Hindlimb muscle (tissue), 1 donor: ENCODE results near the gene OTUB2. TPM values are rescaled to one million over a fixed set of nuclear protein-coding genes. Genes with fewer than 3 reads are reported as not detected.

Experiments used
- DNase-seq: peaks from one replicate; pipeline ENCODE4 v3.0.0-alpha.2; 2013
- polyA plus RNA-seq: library from polyadenylated mRNA; unstranded; fragments of 120-200 nt; gene quantifications from one replicate; pipeline ENCODE4 v1.2.1, GENCODE V29; 2013; ENCODE audit not compliant: insufficient read length

OTUB2 gene
- polyA plus RNA-seq, 1 donor: 0.67 TPM

DNA sequence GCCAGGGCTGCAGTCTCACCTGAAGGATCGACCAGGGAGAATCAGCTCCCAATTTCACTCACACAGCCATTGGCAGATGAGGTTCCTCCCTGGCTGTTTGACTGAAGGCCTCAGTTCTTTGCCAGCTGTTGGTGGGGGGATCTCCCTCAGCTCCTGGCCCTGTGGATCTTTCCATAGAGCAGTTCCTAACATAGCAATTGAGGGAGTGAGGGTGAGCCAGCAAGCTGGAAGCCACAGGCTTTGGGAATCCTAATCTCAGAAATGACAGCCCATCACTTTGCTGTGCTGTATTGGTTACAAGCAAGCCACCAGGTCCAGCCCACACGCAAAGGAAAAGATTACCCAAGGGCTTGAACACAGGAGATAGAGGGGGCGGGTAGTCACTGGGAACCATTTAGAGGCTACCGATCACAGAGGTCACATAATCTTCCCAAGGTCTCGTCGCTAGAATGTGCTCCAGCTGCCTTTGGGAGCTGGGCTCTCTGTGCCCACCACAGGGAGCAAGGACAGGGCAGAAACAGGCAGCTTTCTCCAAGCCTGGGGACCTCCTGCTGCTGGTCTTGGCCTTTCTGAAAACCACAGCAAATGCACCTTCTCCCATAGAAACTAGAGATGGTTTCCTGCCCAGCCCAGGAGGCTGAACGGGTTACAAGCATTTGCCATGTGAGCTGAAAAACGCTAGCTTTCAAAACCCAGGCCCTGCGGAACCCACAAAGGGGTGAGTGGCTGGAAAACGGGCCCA lies 4.6 kb upstream of the OTUB2 start:
- DNase-seq: no peak

DNA sequence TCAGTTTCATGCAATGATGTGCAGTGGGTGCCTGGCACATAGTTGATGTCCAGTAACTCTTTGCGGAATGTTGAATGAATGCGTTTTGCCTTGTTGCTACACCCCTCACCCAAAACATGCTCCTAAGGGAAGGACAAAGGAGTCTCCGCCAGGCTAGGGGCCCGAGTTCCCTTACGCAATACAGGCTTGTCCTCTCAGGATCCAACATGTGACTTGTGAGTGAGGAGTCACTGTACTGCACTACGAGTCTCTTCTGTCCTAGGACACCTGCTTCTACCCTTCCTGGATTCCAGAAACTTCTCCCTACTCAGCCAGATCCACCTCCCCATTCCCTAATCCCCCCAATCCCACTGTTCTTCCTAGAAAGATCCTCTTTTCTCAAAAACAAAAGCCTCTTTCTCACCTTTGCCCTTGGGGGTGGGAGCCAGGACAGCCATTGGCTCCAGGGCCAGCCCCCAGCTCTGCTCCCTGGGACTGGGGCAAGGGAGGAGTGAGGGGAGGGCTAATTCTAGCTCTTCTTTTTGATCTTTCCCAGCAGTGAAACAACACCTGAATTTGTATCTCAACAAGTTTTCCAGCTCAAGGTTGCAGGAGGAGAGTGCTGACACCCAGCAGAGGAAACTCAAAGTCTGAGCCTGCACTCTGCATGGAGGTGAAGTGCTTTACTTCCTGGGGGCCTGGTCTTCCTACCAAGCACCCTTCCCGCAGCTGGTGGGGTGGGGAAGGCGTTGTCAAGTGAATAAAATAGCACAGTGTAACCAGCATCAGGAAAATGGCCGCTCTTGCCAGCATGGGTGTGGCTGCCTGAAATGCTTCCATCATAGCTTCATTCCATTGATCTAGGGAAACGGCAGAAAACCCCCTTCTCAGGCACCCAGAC lies 3.4 kb upstream of the OTUB2 start:
- no peak for DNase-seq

DNA sequence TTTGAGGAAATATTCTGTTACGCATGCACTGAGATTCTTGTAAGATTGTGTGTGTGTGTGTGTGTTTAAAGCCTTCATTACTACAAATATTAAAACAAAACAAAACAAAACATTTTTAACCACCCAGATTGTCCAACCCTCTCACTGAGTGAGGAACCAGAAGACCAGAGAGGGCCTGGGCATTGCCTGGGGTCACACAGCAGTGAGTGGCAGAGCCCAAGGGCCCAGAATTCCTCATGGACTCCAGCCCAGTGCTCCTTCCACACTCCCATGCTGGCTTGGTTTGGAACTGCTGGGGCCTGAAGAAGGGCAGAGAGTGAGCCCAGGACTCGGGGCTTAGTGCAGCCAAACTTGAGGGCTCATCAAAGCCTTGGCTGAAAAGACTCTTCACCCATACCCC lies 1.6 kb upstream of the OTUB2 start:
- no peak for DNase-seq

DNA sequence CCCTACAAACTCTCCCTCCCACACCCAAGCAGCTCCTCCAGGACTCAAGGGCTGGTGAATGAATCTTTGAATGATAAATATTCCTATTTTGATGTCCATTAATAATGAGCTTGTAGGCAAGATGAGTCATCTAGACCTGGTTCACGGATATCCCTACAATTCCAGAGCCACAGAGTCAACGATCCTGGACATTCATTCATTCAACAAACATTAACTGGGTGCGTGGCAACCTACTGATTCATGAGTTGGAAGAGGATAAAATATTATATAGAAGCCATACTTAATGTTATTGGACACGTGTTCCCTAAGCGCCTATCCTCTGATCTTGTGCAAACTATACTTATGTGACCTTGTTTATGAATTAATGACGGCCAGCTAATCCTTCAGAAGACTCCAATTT lies 420 bp upstream of the OTUB2 start:
- DNase-seq: no peak

DNA sequence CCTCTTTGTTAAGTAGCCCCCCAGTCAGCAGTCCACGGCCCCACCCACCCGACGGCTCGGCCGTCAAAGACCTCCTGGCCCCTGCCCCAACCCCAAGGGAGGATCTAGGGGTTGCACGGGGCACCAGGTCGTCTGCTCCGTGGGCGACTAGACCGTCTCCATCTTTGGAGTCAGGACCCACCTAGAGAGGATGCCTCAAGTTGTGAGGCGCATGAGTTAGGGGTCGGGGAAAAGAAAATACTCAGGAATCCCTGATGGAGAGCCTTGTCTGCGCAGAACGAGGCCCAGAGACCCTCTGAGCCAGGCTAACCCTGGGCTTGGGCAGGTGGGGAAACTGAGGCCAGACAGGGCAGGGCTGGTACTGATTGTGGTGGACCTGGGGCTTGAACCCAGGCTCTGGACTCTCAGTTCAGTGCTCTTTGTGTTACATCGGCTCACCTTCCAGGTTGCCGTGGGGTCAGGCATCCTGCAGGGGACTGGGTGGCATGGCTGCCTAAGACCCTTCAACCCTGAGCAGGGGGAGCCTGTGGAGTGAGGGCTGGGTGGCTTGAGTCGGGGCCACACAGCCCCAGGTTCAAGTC lies 839 bp downstream of the OTUB2 start:
- DNase-seq: no peak

DNA sequence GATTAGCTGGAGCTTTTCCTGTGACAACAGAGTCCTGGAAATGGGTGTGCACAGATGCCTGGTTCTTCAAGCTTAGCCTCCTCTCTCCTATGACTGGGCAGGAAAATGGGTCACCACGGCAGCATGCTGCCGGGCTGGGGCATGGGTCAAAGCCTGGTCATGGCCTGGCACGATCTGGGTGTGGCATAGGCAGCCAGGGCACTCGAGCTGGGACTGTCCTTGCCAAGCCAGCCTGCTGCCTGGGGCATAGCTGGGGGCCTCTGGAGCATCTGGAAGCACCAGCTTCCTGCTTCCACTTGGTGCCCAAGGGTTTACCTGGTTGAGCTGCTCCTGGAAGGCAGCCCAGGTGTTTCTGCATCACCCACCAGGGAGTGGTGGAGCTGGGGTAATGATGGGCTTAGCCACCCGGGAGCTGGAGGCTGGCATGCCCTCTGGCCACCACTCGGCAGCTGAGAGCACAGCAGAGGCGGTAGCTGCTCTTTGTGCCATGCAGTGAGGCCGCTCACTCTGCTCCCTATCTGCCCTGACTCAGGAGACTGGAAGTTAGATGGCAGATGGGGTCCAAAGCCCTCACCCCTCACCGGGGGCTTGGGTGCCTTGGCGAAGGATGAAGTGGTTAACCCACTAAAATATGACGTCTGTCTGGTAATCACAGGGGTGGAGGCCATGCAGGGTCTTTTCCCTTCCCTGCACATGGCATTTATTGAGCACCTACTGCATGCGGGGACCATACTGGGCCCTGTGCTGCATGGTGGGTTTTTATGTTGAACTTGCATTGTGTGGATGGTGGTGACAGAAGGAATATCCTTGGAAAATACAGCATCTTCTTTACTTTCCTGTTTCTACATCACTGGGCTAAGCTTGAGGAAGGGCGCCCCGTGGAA lies 1.7 kb downstream of the OTUB2 start:
- DNase-seq: no peak

DNA sequence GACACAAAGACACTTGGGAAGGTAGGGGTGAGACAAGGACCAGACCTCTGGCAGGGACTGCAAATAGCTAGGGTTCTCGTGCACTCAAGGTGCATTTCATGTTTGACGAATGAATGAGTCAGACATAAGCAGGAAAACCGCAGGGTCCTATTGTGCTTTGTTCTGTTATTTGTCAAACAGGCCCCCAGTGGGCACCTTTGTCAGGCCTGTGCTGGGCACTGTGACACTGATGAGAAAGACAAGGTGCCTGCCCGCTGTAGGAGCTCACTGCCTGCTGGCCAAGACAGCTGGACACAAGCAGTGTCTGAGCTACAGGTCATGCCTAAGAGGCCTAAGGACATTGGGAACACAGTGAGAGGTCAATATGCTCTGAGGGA lies 2.3 kb downstream of the OTUB2 start:
- no peak for DNase-seq

DNA sequence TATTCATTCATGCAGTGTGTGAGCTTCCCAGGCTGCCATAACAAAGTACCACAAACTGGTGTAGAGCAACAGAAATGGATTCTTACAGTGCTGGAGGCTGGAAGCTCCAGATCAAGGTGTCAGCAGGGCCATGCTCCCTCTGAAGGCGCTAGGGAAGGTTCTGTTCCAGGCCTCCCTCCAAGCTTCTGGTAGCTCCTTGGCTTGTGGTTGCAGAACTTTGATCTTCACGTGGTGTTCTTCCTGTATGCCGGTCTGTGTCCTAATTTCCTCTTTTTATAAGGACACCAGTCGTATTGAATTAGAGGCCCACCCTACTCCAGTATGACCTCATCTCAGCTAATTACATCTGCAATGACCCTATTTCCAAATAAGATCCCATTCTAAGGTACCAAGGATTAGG lies 3.1 kb downstream of the OTUB2 start:
- no peak for DNase-seq

DNA sequence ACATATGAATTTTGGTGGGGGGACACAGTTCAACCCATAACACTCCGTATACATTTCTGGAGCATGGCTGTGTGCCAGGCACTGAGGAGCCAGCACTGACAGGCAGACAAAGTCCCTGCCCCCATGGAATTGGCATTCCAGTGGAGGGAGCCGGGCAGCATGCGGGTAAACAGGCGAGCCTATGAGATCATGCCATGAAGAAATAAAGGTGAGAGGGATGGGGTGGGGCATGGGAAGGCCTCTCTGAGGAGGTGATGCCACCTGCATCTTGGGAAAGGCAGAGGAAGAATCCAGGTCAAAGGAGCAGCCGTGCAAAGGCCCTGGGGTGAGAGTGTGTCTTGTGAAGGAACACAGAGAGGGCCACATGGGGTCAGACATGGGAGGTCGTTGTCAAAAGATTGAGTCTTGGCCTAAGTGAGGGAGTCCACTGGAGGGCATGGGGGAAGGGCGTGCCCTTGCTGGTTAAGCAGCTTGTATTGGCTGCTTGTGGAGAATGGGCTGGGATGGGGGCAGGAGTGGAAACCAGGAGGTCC lies 3.6 kb downstream of the OTUB2 start:
- no peak for DNase-seq

DNA sequence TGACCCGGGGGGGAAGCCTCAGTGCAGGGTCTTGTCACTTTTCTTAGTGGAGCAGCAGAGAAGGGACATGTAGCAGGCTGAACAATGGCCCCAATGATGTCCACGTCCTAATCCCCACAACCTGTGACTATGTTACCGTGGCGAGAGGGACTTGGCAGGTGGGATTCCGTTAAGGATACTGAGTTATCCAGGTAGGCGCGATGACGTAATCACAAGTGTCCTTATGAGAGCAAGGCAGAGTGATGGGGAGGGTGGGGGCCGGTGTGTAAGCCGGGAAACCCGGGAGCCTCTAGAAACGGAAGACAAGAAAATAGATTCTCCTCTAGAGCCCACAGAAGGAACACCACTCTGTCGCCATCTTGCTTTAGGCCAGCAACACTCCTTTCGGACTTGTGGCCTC lies 4.4 kb downstream of the OTUB2 start:
- no peak for DNase-seq

DNA sequence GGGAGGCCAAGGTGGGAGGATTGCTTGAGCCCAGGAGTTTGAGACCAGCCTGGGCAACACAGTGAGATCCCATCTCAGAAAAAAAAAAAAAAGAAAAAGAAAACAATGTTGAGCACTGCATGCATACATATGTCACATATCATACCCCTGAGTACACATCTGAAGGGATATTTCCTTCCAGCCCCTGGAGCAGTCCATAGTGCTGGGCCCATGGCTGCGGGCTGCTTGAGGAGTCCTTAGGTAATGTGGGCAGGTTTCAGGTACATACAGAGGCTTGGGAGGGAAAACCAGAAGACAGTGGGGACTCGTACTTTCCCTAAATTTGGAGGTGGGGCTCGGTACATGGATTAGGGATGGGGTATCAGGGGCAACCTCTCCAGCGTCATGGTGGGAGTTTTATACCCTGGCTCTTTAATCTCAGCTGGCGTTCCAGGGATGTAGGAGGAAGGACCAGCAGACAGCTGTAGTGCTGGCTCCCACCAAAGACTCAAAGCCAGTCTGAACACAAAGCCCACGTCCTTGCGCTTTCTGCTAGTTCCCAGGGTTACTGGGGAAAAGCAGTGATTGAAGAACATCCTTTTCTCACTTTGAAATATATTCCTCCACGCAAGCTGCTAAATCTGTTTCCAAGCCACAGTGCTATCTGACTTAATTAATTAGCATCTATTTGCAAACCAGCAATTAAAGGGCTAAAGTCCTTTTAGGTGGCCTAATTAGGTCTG lies 5.2 kb downstream of the OTUB2 start:
- no peak for DNase-seq

DNA sequence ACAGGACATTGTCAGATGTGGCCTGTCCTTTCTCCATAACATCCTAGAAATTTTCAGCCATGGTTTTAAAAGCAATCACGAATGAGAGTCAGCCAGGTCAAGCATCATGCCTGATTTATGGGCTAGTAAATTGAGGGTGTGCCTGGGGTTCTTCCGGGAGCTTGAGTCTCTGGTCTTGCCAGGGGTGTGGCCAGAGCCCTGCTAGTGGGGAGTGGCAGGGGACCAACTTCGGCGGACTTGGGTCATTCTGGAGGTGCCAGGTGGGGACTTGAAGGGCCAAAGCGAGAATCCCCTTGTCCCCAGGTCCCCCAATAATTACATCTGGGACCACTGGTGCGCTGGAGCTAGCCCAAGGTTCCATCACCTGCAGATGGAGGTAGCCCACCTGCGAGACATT lies 5.7 kb downstream of the OTUB2 start:
- no peak for DNase-seq

DNA sequence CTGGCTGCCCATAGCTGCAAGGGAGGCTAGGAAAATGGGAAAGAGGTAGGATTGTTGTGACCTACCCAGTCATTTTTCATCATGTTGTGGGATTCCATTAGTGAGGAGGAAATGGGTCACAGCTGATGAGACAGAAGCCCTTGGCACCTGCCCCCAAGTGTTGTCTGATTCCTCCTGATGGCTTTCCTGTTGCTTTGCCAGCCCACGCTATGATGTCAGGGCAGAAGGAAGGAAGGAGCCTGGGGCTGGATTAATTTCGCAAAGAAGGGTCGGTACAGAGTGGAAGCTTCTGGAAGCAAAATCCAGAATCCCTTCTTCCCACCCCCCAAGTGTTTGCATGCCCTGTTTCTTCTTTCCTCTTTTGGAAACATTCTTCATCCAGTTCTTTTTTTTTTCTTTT lies 8.7 kb downstream of the OTUB2 start:
- no peak for DNase-seq

DNA sequence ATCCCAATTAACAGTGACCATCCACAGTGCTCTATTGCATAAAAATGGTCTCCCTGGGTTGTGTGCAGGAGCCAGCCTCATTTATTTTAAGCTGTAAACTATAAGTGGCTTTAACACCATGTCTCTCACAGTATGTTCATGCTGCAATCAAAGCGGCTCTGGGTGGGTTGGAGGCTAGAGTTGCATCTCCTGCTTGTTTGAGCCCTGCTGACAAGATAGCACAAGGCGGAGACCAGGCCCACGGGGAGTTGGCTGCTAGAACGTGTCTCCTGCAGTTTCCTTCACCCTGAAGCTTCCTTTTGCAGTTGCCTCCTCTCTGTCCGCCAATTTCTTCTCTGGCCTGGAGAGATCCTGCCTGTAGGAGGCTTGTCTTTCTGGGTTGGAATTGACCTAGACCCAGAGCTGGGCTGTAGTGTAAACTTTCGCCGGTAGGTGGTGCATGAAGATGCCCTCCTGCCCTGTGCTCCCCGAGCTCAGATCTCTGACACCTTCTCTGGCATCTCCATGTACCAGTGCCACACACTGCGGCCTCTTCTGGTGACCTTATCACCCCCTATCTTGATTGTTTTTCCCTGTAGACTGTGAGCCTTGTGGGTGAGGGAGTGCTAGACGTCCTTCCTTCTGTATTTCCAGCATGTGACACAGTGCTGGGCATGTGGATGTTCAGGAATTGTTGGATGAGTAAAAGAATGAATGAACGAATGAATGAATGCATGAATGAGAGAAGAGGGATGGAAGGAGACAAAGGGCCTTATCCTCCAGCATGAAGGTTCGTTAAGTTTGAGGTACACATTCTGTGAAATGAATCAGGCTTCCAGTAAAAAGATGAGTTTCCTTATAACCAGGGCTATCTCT lies 10.4 kb downstream of the OTUB2 start:
- no peak for DNase-seq

DNA sequence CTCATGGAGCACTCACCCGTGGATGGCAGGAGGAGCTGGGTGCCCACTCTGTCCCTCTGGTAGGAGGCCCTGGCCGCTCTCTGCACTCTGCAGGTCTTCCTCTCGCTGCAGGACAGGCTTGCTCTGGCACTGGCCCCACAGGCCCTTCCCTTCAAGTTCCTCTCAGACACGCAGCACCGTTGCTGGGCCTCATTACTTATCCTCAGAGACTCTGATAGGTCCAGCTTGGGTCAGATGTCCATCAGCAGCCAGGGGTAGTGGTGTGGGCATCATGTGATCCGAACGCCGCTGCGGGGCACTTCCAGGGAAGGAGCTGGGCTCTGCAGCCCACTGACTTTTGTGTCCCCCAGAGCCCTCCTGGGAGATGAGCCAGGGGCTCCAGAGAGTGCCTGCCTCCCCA lies 11.8 kb downstream of the OTUB2 start:
- DNase-seq: no peak

DNA sequence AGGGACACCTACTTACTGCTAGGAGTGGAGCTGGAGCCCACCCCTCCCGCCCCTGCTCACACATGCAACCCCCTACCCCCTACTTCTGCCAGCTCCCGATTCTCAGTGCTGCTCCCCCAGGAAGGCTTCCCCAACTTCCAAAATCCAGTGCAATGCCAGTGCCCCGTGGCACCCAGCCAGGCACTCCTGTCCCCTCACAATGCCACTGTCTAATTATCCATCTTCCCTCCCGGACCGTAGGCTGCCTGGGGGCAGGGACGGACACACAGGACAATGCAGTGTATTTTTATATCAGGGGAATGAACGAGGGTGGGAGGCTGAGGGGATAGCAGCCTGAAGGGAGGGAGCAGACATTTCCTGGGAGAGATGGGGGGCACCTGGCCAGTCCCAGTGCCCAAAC lies 12.4 kb downstream of the OTUB2 start:
- no peak for DNase-seq

DNA sequence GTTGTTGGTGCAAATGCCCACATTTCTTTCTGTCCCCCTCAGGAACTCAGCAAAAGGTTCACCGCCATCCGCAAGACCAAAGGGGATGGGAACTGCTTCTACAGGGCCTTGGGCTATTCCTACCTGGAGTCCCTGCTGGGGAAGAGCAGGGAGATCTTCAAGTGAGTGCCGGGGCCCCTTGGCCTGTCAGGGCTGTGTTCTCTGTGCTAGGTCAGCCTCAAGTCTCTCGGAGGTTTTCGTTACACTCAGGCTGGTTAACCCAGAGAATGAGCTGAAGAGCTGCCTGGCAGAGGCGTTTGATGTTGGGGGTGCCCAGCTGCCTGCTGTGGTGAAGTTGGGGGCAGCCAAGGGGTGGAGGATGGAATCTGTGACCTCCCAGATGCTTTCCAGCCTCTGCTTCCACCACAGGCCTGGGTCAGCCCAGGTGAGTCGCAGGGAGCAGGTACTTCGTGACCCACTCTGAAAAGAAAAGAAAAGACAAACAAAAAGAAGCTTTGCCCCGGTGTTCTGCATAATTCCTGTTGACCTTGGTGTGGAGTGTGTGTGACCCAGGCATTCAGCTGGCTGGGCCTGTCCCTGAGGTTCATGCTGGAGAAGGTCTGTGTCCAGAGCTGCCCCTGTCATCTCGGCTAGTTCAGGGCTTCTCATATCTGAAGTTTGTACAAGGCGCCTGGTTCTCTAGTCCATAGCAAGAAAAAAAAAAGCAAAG lies 12.9 kb downstream of the OTUB2 start:
- no peak for DNase-seq

DNA sequence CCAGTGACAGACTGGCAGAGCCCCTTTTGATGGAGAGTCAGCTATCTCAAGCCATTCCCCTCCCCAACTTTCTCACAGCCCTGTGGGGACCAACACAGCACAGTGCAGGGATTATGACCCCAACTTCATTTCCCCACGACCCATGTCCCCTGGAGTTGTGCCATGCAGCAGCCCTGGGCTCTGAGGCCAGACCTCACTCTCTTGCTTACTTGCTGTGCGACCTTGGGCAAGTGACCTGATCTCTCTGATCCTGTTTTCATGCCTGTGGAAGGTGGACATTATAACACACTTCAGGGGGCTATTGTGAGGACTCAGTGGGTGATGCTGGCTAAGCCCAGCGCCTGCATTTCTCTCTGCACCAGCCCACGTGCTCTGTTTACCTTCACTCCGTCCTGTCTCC lies 14.1 kb downstream of the OTUB2 start:
- DNase-seq: no peak

DNA sequence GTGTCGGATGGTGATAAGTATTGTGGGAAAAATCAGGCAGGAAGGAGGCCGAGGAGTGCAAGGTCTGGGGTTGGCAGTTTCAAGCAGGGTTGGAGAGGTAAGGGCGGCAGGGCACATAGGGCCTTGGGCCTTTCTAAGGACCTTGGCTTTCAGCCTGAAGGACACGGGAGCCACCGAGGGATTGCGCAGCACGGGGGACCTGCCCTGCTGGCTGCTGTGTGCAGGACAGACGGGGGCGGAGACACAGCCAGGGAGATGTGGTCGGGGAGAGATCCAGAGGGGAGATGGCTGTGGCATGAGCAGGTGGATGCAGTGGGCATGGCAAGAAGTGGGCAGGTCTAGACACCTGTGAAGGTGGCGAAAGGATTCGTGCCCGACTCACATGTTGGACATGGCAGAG lies 14.7 kb downstream of the OTUB2 start:
- no peak for DNase-seq
